ENCODE data around the gene WRAP73. TPM values are rescaled to one million over a fixed set of nuclear protein-coding genes. Genes with fewer than 3 reads are reported as not detected.

Gene WRAP73
- total and polyA plus RNA-seq, 9 of the 15 experiments (the other 6 are each of a cell fraction or from before 2014, with no cell fraction given): 4.3 to 51.8 (median 30.1) TPM

- TF ChIP-seq, protein P1, sequence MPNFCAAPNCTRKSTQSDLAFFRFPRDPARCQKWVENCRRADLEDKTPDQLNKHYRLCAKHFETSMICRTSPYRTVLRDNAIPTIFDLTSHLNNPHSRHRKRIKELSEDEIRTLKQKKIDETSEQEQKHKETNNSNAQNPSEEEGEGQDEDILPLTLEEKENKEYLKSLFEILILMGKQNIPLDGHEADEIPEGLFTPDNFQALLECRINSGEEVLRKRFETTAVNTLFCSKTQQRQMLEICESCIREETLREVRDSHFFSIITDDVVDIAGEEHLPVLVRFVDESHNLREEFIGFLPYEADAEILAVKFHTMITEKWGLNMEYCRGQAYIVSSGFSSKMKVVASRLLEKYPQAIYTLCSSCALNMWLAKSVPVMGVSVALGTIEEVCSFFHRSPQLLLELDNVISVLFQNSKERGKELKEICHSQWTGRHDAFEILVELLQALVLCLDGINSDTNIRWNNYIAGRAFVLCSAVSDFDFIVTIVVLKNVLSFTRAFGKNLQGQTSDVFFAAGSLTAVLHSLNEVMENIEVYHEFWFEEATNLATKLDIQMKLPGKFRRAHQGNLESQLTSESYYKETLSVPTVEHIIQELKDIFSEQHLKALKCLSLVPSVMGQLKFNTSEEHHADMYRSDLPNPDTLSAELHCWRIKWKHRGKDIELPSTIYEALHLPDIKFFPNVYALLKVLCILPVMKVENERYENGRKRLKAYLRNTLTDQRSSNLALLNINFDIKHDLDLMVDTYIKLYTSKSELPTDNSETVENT (CRISPR knock-in tag; IDR thresholded peaks at IDR 0.05): peak; percentile 59; the same call in 1 of the 2 replicates
- TF ChIP-seq EP400 (IDR thresholded peaks at IDR 0.05) (peak; percentile 65; the same call in 1 of the 2 replicates), DACH1 (IDR thresholded peaks at IDR 0.05; ENCODE audit: partially characterized antibody) (no peak), ZBED1 (IDR thresholded peaks at IDR 0.05) (no peak), KDM2B (CRISPR knock-in tag; IDR thresholded peaks at IDR 0.05) (peak; percentile 82; the same call in 1 of the 2 replicates), PYGO2 (tag; IDR thresholded peaks at IDR 0.05) (no peak), CXXC5 (CRISPR knock-in tag; IDR thresholded peaks at IDR 0.05) (peak; percentile 88), ETV1 (tag; conservative IDR thresholded peaks at IDR 0.05; ENCODE audit: low read depth) (0 out of 2 replicates have a peak, but pooled peaks have one; percentile 29), SREBF1 (IDR thresholded peaks at IDR 0.05; ENCODE audit: borderline replicate concordance, low read depth, low read length) (no peak), TBP (optimal IDR thresholded peaks at IDR 0.05; ENCODE audit: low read depth, low read length) (peak; percentile 77), BACH1 (tag; IDR thresholded peaks at IDR 0.05) (no peak), JUN (IDR thresholded peaks at IDR 0.05; ENCODE audit: borderline replicate concordance, low read depth, low read length) (no peak; the same call in 1 of the 2 replicates), JUN (CRISPR knock-in tag; IDR thresholded peaks at IDR 0.05; ENCODE audit: borderline replicate concordance) (no peak), ETV5 (CRISPR knock-in tag; IDR thresholded peaks at IDR 0.05; ENCODE audit: low read depth) (no peak), MTA1 (IDR thresholded peaks at IDR 0.05; ENCODE audit: borderline replicate concordance) (peak; percentile 88), MTA2 (IDR thresholded peaks at IDR 0.05; ENCODE audit: low read depth) (no peak), DNMT1 (IDR thresholded peaks at IDR 0.05) (no peak), ZKSCAN3 (CRISPR knock-in tag; IDR thresholded peaks at IDR 0.05) (no peak), PHB (CRISPR knock-in tag; IDR thresholded peaks at IDR 0.05) (0 out of 2 replicates have a peak, but pooled peaks have one; percentile 46), CBFB (CRISPR knock-in tag; IDR thresholded peaks at IDR 0.05) (no peak), ZNF384 (IDR thresholded peaks at IDR 0.05; ENCODE audit: low read depth, low read length) (no peak), OTX1 (CRISPR knock-in tag; IDR thresholded peaks at IDR 0.05) (no peak)
- TF ChIP-seq, protein P2, sequence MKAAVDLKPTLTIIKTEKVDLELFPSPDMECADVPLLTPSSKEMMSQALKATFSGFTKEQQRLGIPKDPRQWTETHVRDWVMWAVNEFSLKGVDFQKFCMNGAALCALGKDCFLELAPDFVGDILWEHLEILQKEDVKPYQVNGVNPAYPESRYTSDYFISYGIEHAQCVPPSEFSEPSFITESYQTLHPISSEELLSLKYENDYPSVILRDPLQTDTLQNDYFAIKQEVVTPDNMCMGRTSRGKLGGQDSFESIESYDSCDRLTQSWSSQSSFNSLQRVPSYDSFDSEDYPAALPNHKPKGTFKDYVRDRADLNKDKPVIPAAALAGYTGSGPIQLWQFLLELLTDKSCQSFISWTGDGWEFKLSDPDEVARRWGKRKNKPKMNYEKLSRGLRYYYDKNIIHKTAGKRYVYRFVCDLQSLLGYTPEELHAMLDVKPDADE (conservative IDR thresholded peaks at IDR 0.05; ENCODE audit: control insufficient read depth, low read depth, low read length): peak; percentile 92
- TF ChIP-seq, protein P3, sequence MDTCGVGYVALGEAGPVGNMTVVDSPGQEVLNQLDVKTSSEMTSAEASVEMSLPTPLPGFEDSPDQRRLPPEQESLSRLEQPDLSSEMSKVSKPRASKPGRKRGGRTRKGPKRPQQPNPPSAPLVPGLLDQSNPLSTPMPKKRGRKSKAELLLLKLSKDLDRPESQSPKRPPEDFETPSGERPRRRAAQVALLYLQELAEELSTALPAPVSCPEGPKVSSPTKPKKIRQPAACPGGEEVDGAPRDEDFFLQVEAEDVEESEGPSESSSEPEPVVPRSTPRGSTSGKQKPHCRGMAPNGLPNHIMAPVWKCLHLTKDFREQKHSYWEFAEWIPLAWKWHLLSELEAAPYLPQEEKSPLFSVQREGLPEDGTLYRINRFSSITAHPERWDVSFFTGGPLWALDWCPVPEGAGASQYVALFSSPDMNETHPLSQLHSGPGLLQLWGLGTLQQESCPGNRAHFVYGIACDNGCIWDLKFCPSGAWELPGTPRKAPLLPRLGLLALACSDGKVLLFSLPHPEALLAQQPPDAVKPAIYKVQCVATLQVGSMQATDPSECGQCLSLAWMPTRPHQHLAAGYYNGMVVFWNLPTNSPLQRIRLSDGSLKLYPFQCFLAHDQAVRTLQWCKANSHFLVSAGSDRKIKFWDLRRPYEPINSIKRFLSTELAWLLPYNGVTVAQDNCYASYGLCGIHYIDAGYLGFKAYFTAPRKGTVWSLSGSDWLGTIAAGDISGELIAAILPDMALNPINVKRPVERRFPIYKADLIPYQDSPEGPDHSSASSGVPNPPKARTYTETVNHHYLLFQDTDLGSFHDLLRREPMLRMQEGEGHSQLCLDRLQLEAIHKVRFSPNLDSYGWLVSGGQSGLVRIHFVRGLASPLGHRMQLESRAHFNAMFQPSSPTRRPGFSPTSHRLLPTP (IDR thresholded peaks at IDR 0.05; ENCODE audit: borderline replicate concordance, extremely low read depth, insufficient read length): no peak
Observed at GRCh38 chr1:3649342-3650247, at the start of gene WRAP73 (continued).
